ENCODE measurements around the gene NIBAN1. TPM values are rescaled to one million over a fixed set of nuclear protein-coding genes. Genes with fewer than 3 reads are reported as not detected.

The NIBAN1 gene
- total RNA-seq, 1 donor from 2014 or later: 97.4 TPM

GRCh38 chr1:184940694-184941409 lies 33.5 kb downstream of the NIBAN1 start:
- Histone ChIP-seq H3K4me3 (ENCODE audit: low read depth, low read length) (no peak overlapping the region), H3K27me3 (ENCODE audit: control insufficient read depth, insufficient read depth, low read length) (no peaks in the 10 kb centered on the region), H3K36me3 (ENCODE audit: control insufficient read depth, insufficient read depth, low read length) (peaks cover 2% of the 10 kb centered on the region)
- TF ChIP-seq CTCF (IDR thresholded peaks at IDR 0.05; ENCODE audit: insufficient read depth, low read length, severe bottlenecking): no peak
- DNase-seq (ENCODE audit: low read depth) (no peak), FAIRE-seq (no peak)

GRCh38 chr1:184940226-184940625 lies 34.1 kb downstream of the NIBAN1 start:
- Histone ChIP-seq H3K36me3 (ENCODE audit: control insufficient read depth, insufficient read depth, low read length) (peaks cover 2% of the 10 kb centered on the region), H3K4me3 (ENCODE audit: low read depth, low read length) (no peak overlapping the region), H3K27me3 (ENCODE audit: control insufficient read depth, insufficient read depth, low read length) (no peaks in the 10 kb centered on the region)
- FAIRE-seq: no peak
- TF ChIP-seq CTCF (IDR thresholded peaks at IDR 0.05; ENCODE audit: insufficient read depth, low read length, severe bottlenecking): no peak
- DNase-seq (ENCODE audit: low read depth): no peak

GRCh38 chr1:184937729-184938128 lies 36.6 kb downstream of the NIBAN1 start:
- peak; percentile 43 for FAIRE-seq
- H3K4me3 ChIP-seq (ENCODE audit: low read depth, low read length): no peak overlapping the region
- DNase-seq (ENCODE audit: low read depth): no peak
- no peak for TF ChIP-seq CTCF (IDR thresholded peaks at IDR 0.05; ENCODE audit: insufficient read depth, low read length, severe bottlenecking)
- no peaks in the 10 kb centered on the region for H3K27me3 ChIP-seq (ENCODE audit: control insufficient read depth, insufficient read depth, low read length)
- no peaks in the 10 kb centered on the region for H3K36me3 ChIP-seq (ENCODE audit: control insufficient read depth, insufficient read depth, low read length)

GRCh38 chr1:184935920-184936798 lies 38.1 kb downstream of the NIBAN1 start:
- DNase-seq (ENCODE audit: low read depth): no peak
- no peak for FAIRE-seq
- H3K4me3 ChIP-seq (ENCODE audit: low read depth, low read length): no peak overlapping the region
- H3K27me3 ChIP-seq (ENCODE audit: control insufficient read depth, insufficient read depth, low read length): no peaks in the 10 kb centered on the region
- H3K36me3 ChIP-seq (ENCODE audit: control insufficient read depth, insufficient read depth, low read length): no peaks in the 10 kb centered on the region
- TF ChIP-seq CTCF (IDR thresholded peaks at IDR 0.05; ENCODE audit: insufficient read depth, low read length, severe bottlenecking): no peak

- no peak for TF ChIP-seq CTCF (IDR thresholded peaks at IDR 0.05; ENCODE audit: insufficient read depth, low read length, severe bottlenecking)
- H3K4me3 ChIP-seq (ENCODE audit: low read depth, low read length): no peak overlapping the region
- FAIRE-seq: no peak
- no peaks in the 10 kb centered on the region for H3K36me3 ChIP-seq (ENCODE audit: control insufficient read depth, insufficient read depth, low read length)
- no peak for DNase-seq (ENCODE audit: low read depth)
- H3K27me3 ChIP-seq (ENCODE audit: control insufficient read depth, insufficient read depth, low read length): no peaks in the 10 kb centered on the region
Observed at GRCh38 chr1:184933944-184934343, 40.4 kb downstream of the NIBAN1 start.

Measured in bronchial epithelial cell (primary cell).